ENCODE results near the gene ARHGAP26.

ARHGAP26 gene

GRCh38 chr5:142833517-142834449 is 63.6 kb downstream of the ARHGAP26 start:
- DNase-seq: no peak

- no peak for DNase-seq
Measured at GRCh38 chr5:142834504-142834903, 64.3 kb downstream of the ARHGAP26 start.

GRCh38 chr5:142835540-142835939 is 65.4 kb downstream of the ARHGAP26 start:
- no peak for DNase-seq

GRCh38 chr5:142836048-142836447 is 65.9 kb downstream of the ARHGAP26 start:
- DNase-seq: no peak

GRCh38 chr5:142837081-142837725 is 67.0 kb downstream of the ARHGAP26 start:
- DNase-seq: no peak

GRCh38 chr5:142838845-142839244 is 68.7 kb downstream of the ARHGAP26 start:
- DNase-seq: no peak

- DNase-seq: no peak
Measured at GRCh38 chr5:142839711-142840346, 69.7 kb downstream of the ARHGAP26 start.

GRCh38 chr5:142840575-142840974 is 70.4 kb downstream of the ARHGAP26 start:
- no peak for DNase-seq

GRCh38 chr5:142841511-142842265 is 71.5 kb downstream of the ARHGAP26 start:
- no peak for DNase-seq

GRCh38 chr5:142842994-142843905 is 73.1 kb downstream of the ARHGAP26 start:
- no peak for DNase-seq

- DNase-seq: no peak
Measured at GRCh38 chr5:142844866-142845265, 74.7 kb downstream of the ARHGAP26 start.

- DNase-seq: no peak
Measured at GRCh38 chr5:142845402-142845921, 75.3 kb downstream of the ARHGAP26 start.

- no peak for DNase-seq
Measured at GRCh38 chr5:142845954-142846398, 75.8 kb downstream of the ARHGAP26 start.

GRCh38 chr5:142846406-142846805 is 76.2 kb downstream of the ARHGAP26 start:
- DNase-seq: no peak

GRCh38 chr5:142847898-142848790 is 78.0 kb downstream of the ARHGAP26 start:
- no peak for DNase-seq

- DNase-seq: no peak
Measured at GRCh38 chr5:142849466-142849865, 79.3 kb downstream of the ARHGAP26 start.

GRCh38 chr5:142849880-142850279 is 79.7 kb downstream of the ARHGAP26 start:
- DNase-seq: no peak

- no peak for DNase-seq
Measured at GRCh38 chr5:142851731-142852130, 81.6 kb downstream of the ARHGAP26 start.

GRCh38 chr5:142852416-142853198 is 82.4 kb downstream of the ARHGAP26 start:
- DNase-seq: no peak

GRCh38 chr5:142853682-142854081 is 83.5 kb downstream of the ARHGAP26 start:
- no peak for DNase-seq
